Measurements from ENCODE around the gene PPDPF. TPM values are rescaled to one million over a fixed set of nuclear protein-coding genes. Genes with fewer than 3 reads are reported as not detected.
"Not testable (repeated sequence)": the region's sequence is repeated elsewhere in the genome, so short reads cannot be mapped to it uniquely, and the experiment has no call there.

PPDPF gene
- total and polyA plus RNA-seq, 2 donors (not counting 1 experiment from before 2014, with no cell fraction given): 93.5 to 162 TPM

DNA sequence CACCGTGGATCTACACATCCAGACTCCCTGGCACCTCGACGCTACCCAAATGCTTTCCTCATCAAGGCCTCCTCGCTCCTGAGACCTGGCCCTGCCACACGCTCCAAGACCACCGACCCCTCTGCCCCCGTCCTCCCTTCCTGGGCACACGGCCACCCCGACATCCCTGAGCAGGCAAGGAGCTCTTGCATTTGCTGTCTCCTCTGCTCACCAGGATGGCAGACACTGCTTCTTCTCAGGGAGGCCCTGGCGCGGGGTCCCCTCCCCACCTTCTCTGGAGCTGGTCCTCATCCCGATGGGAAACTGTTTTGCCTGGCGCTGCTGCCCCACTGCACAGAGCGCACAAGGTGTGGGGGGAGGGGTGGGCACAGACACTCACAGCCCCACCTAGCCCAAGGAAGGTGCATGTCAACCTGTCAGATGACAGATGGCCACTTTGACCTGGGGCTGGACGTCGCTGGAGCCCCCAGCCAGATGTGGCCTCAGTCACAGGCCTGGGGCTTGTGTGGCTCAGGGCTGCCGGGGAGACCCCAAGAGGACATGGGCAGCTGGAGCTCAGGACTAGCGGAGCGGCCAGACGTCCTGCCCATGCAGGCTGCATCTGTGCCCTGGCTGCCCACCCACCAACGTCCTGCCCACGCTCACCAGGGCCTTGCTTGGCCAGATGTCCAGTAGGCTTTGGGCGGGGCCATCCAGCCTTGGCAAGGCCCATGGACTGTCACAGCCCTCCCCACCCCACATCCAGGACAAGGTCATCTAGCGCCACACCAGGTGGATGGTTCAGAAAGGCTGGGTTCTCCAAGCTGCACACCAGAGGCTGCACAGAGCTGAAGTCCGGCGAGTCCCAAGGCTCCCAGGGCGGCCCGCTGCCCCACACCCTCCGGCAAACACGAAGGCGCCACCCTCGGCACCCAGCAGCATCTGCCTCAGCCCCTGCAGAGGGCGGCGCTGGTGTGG is 41.9 kb upstream of the PPDPF start:
- intact Hi-C loops (cut with micrococcal nuclease): no loop called here
- Histone ChIP-seq H3K4me3 (ENCODE audit: control extremely low read depth in 1 of 5, extremely low read depth in 1 of 5, insufficient read depth in 1 of 5, low read depth in 2 of 5, low read length in 4 of 5) (no peak overlapping the region), H4K20me1 (ENCODE audit: control insufficient read depth, insufficient read depth, low read length, poor library complexity, severe bottlenecking) (no peaks in the 10 kb centered on the region), H3K27me3 (replicated peaks in 1 of 4; ENCODE audit: control extremely low read depth in 1 of 4, control insufficient read depth in 3 of 4, insufficient read depth in 4 of 4, low read length in 3 of 4) (peaks cover 0 to 63% (median 11%) of the 10 kb centered on the region in 4 experiments), H3K4me2 (replicated peaks; ENCODE audit: low read depth, low read length, poor library complexity, severe bottlenecking) (no peak overlapping the region), H3K9ac (ENCODE audit: low read length) (no peak overlapping the region), H3K27ac (ENCODE audit: low read length in 2 of 2) (no peak overlapping the region), H3K4me1 (ENCODE audit: control insufficient read depth in 2 of 2, insufficient read depth in 2 of 2, low read length in 2 of 2) (peaks cover 0 to 4% of the 10 kb centered on the region in 2 donors), H2AFZ (ENCODE audit: insufficient read depth, low read depth, low read length, poor library complexity, severe bottlenecking) (no peak overlapping the region), H3K9me3 (ENCODE audit: control extremely low read depth in 1 of 3, control insufficient read depth in 2 of 3, insufficient read depth in 1 of 3, low read length in 2 of 3) (no peaks in the 10 kb centered on the region), H3K36me3 (replicated peaks in 1 of 2; ENCODE audit: control extremely low read depth in 1 of 2, control insufficient read depth in 1 of 2, extremely low read depth in 1 of 2, insufficient read depth in 2 of 2, low read length in 1 of 2) (no peaks in the 10 kb centered on the region), H3K79me2 (ENCODE audit: control insufficient read depth, insufficient read depth, low read length) (no peaks in the 10 kb centered on the region)
- H3K27me3 Mint-ChIP-seq: peaks cover 44% of the 10 kb centered on the region
- 88% methylated on average over 31 of the region's 34 CpGs for WGBS (ENCODE audit: insufficient coverage)
- no peak for ATAC-seq (ENCODE audit: low read depth)
- no peak for DNase-seq
- no peaks in the 10 kb centered on the region for H3K9me3 Mint-ChIP-seq (ENCODE audit: insufficient read depth)
- H3K27ac Mint-ChIP-seq: no peak overlapping the region
- H3K4me1 Mint-ChIP-seq: peaks cover 7% of the 10 kb centered on the region
- no peak overlapping the region for H3K4me3 Mint-ChIP-seq
- ChIA-PET POLR2A (no interaction called here), CTCF (interaction anchor here (0.7 kb wide), 1 partner anchor 18 kb away, joined by 4 read pairs; no protein-coding TSS in a partner anchor)
- TF ChIP-seq CTCF (IDR thresholded peaks at IDR 0.05) (no peak), EZH2 (IDR thresholded peaks at IDR 0.05; ENCODE audit: borderline replicate concordance, insufficient read depth, low read depth, low read length, poor library complexity, severe bottlenecking) (no peak)

GRCh38 chr20:63479695-63480419 is 40.7 kb upstream of the PPDPF start:
- intact Hi-C loops (cut with micrococcal nuclease); H3K4me1 Mint-ChIP-seq; H3K9me3 ChIP-seq (ENCODE audit: control extremely low read depth in 1 of 3, control insufficient read depth in 2 of 3, insufficient read depth in 1 of 3, low read length in 2 of 3); POLR2A ChIA-PET; H3K36me3 ChIP-seq (replicated peaks in 1 of 2; ENCODE audit: control extremely low read depth in 1 of 2, control insufficient read depth in 1 of 2, extremely low read depth in 1 of 2, insufficient read depth in 2 of 2, low read length in 1 of 2); H4K20me1 ChIP-seq (ENCODE audit: control insufficient read depth, insufficient read depth, low read length, poor library complexity, severe bottlenecking); ATAC-seq (ENCODE audit: low read depth); H3K9ac ChIP-seq (ENCODE audit: low read length); CTCF ChIA-PET; H3K27ac ChIP-seq (ENCODE audit: low read length in 2 of 2); DNase-seq; H3K4me2 ChIP-seq (replicated peaks; ENCODE audit: low read depth, low read length, poor library complexity, severe bottlenecking); H3K4me3 ChIP-seq (ENCODE audit: control extremely low read depth in 1 of 5, extremely low read depth in 1 of 5, insufficient read depth in 1 of 5, low read depth in 2 of 5, low read length in 4 of 5); H3K79me2 ChIP-seq (ENCODE audit: control insufficient read depth, insufficient read depth, low read length); H2AFZ ChIP-seq (ENCODE audit: insufficient read depth, low read depth, low read length, poor library complexity, severe bottlenecking); H3K9me3 Mint-ChIP-seq (ENCODE audit: insufficient read depth); H3K4me3 Mint-ChIP-seq; H3K27ac Mint-ChIP-seq; H3K4me1 ChIP-seq (ENCODE audit: control insufficient read depth in 2 of 2, insufficient read depth in 2 of 2, low read length in 2 of 2): not testable (repeated sequence)
- peaks cover 37% of the 10 kb centered on the region for H3K27me3 Mint-ChIP-seq
- 71% methylated on average over 24 of the region's 32 CpGs for WGBS (ENCODE audit: insufficient coverage)
- peaks cover 0 to 57% (median 5%) of the 10 kb centered on the region in 4 experiments for H3K27me3 ChIP-seq (replicated peaks in 1 of 4; ENCODE audit: control extremely low read depth in 1 of 4, control insufficient read depth in 3 of 4, insufficient read depth in 4 of 4, low read length in 3 of 4)

Measured in B cell (primary cell).